NB4 (cell line): ENCODE results near the gene TMEM63A.

Experiments
- DNase-seq: peaks from one replicate; pipeline ENCODE4 v3.0.0; 2010; ENCODE audit warnings: low read depth
- H3K4me3 ChIP-seq: one replicate; pipeline ENCODE4 v1.5.1; 2011; ENCODE audit warnings: mild to moderate bottlenecking, low read depth, low read length, moderate library complexity
- MYC ChIP-seq: IDR thresholded peaks from 2 replicates; pipeline ENCODE4 v1.6.1; 2011; ENCODE audit warnings: low read depth, low read length
- POLR2A ChIP-seq: IDR thresholded peaks from 2 replicates; pipeline ENCODE4 v1.6.1; 2011; ENCODE audit warnings: mild to moderate bottlenecking; ENCODE audit not compliant: insufficient read length; ENCODE audit errors: extremely low read depth
- TF ChIP-seq, protein P1 (sequence below): IDR thresholded peaks from 2 replicates; pipeline ENCODE4 v1.6.1; 2011; ENCODE audit warnings: low read depth, low read length
- TF ChIP-seq, protein P2 (sequence below): IDR thresholded peaks from one replicate; pipeline ENCODE4 v1.5.1; 2012; ENCODE audit warnings: low read depth, low read length

Gene TMEM63A

DNA sequence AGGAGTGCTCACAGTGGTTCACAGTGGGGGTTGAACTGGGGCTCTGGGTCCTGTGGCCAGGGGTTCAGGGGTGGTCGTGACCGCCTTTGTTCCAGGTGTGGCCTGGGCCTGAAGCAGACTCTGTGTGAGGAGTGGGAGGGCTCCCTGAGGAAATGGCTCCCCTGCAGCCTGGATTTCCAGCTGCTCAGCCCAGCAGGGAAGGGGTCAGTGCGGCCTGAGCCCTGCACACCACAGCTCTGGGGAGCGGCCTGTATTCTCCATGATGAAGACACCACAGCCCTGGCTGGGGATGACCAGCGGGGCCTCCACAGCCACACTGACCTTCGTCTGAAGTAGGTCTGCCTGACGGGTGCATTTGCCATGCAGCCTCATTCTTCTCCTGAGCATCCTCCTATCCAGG lies 25.2 kb upstream of the TMEM63A start:
- TF ChIP-seq MYC (no peak), POLR2A (no peak)
- TF ChIP-seq, protein P1, sequence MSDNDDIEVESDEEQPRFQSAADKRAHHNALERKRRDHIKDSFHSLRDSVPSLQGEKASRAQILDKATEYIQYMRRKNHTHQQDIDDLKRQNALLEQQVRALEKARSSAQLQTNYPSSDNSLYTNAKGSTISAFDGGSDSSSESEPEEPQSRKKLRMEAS: no peak
- TF ChIP-seq, protein P2, sequence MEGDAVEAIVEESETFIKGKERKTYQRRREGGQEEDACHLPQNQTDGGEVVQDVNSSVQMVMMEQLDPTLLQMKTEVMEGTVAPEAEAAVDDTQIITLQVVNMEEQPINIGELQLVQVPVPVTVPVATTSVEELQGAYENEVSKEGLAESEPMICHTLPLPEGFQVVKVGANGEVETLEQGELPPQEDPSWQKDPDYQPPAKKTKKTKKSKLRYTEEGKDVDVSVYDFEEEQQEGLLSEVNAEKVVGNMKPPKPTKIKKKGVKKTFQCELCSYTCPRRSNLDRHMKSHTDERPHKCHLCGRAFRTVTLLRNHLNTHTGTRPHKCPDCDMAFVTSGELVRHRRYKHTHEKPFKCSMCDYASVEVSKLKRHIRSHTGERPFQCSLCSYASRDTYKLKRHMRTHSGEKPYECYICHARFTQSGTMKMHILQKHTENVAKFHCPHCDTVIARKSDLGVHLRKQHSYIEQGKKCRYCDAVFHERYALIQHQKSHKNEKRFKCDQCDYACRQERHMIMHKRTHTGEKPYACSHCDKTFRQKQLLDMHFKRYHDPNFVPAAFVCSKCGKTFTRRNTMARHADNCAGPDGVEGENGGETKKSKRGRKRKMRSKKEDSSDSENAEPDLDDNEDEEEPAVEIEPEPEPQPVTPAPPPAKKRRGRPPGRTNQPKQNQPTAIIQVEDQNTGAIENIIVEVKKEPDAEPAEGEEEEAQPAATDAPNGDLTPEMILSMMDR: no peak
- no peak for DNase-seq

DNA sequence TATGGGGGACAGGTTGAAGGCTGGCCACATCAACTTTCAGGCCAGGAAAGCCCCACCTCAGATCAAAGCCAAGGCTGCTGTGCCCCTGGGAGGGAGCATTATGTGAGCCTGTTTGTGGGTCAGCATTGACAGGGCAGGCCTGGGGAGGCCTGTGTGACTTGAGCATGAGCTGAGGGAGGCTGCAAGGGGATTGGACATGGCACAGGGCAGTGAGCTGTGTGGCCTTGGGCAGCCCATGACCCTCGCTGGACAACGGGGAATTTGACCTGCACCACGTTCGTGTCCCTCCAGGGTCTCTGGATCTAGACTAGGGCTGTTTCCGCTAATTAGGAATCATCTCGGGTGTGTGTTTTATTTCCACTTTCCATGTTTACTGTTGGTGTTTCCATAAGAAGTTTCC lies 24.3 kb upstream of the TMEM63A start:
- TF ChIP-seq MYC (no peak), POLR2A (no peak)
- TF ChIP-seq, protein P2: no peak
- TF ChIP-seq, protein P1: no peak
- H3K4me3 ChIP-seq: no peak overlapping the region
- DNase-seq: no peak

More for the DNA sequence above, 25.2 kb upstream of the TMEM63A start:
- H3K4me3 ChIP-seq: no peak overlapping the region

DNA sequence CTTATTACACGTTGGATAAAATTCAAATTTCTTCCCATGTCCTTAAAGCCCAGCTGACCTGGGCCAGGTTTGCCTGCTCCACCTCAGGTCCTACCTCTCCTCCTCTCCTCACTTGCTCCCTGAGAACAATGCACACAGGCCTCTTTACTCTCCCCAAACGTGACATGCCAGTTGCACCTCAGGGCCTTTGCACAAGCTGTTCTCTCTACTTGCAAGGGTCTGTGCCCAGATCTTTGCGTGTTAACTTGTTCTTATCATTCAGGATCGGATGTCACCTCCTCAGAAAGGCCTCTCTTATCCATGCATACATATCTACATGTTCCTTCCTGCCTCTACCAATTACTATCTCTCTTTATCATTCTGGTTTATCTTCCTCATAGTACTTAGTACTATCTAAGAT lies 21.4 kb upstream of the TMEM63A start:
- TF ChIP-seq, protein P2: no peak
- no peak for TF ChIP-seq POLR2A
- TF ChIP-seq, protein P1: no peak
- TF ChIP-seq MYC: no peak
- H3K4me3 ChIP-seq: no peak overlapping the region
- DNase-seq: no peak

DNA sequence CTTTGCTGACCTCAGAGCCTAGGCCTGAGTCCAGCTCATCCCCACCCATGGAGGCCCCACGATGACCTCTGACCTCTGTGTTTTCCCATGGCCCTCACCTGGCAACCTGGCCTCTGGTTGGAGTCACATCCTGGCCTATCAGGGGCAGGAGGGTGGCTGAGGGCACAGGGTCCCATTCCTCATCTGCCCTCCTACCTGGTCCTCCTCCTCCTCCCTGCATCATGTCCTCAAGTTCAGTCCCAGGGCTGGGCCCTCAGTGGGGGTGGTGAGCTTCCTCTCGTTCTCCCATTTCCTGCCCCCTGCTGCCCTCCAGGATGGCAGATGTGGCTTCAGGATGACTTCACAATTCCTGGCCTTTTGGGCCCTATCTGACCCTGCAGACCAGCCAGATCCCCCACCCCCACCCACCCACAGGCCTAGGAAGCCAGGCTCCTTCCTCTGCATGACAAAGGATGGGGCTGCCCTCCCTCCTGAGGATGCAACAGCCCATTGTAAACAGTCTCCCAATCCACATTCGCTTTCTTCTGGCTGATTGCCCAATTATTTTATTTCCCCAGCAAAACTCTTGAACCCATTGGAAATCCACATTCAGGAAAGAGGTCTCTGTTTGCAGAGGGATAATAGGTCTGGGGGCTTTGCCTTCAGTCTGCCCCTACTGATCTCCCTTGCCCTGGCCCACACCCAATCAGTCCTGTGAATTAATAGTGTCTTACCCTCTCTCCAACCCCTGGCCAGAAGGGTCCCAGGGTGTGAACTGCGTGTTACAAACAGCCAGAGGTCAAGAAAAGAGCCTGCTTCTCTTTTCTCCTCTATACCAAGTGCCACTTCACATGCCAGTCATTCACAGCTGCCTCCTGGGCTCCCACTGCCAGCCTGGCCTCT lies 17.1 kb upstream of the TMEM63A start:
- no peak for DNase-seq
- no peak for TF ChIP-seq MYC
- no peak overlapping the region for H3K4me3 ChIP-seq

DNA sequence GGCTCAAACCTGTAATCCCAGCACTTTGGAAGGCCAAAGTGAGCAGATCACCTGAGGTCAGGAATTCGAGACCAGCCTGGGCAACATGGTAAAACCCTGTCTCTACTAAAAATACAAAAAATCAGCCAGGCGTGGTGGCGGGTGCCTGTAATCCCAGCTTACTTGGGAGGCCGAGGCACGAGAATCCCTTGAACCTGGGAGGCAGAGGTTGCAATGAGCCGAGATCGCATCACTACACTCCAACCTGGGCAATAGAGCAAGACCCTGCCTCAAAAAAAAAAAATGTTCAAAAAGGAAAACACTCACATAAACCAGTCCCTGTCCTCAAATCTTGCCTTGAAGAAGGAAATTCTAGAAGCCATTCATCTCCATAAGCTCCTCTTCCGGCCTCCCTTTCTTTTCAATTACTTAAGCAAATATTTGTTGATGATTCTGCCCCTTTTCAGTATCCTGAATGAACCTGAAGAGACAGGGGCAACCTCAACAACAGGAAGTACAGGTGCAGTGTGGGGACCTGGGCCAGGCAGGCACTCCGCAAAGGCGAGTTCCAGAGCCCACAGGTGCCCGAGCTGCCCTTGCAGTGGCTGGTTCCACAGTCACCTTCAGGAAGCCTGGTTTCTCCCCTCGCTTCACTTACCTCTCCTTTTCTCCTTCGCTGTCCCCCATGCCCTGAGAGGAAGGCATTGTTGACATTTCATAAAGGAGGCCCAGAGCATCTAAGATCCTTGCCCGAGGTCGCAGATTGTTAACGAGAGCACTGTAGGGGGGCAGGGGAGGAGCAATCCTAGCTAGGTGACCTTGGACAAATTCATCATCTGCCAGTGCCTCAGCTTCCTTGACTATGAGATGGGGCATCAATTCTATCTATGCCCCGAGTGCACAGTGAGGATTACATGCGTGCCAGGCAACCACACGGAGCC lies 15.7 kb upstream of the TMEM63A start:
- no peak for DNase-seq
- no peak for TF ChIP-seq MYC
- no peak for TF ChIP-seq POLR2A
- TF ChIP-seq, protein P2: no peak
- TF ChIP-seq, protein P1: no peak

More for the DNA sequence above, 15.7 kb upstream of the TMEM63A start:
- no peak overlapping the region for H3K4me3 ChIP-seq
